ENCODE results near the gene MESD.

DNA sequence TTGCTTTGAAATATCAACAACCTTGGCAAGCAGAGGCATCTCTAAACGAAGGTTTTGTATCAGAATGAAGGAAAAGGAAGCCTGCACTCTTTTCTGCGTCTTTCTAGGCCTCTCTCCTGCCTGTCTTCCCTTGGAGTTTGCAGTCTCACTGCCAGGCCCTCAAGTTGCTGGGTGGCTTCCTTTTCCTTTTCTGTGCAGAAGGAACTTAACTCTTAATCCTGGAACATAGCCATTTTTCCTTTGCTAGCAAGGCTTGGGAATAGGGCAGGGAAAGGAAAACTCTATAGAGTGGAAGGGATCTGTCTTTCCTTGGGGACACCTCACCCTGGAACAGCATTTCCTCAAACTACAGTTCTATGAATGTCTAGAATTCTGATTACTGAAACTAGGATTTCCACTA, 43.9 kb upstream of the MESD start:
- TF ChIP-seq, protein P1, sequence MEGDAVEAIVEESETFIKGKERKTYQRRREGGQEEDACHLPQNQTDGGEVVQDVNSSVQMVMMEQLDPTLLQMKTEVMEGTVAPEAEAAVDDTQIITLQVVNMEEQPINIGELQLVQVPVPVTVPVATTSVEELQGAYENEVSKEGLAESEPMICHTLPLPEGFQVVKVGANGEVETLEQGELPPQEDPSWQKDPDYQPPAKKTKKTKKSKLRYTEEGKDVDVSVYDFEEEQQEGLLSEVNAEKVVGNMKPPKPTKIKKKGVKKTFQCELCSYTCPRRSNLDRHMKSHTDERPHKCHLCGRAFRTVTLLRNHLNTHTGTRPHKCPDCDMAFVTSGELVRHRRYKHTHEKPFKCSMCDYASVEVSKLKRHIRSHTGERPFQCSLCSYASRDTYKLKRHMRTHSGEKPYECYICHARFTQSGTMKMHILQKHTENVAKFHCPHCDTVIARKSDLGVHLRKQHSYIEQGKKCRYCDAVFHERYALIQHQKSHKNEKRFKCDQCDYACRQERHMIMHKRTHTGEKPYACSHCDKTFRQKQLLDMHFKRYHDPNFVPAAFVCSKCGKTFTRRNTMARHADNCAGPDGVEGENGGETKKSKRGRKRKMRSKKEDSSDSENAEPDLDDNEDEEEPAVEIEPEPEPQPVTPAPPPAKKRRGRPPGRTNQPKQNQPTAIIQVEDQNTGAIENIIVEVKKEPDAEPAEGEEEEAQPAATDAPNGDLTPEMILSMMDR (IDR thresholded peaks at IDR 0.05): no peak
- TF ChIP-seq POLR2A (IDR thresholded peaks at IDR 0.05): no peak

Data from right lobe of liver (tissue), 4 donors.